Measurements from ENCODE around the gene SLC40A1. TPM values are rescaled to one million over a fixed set of nuclear protein-coding genes. Genes with fewer than 3 reads are reported as not detected.

SLC40A1 gene
- polyA plus RNA-seq, 1 donor from 2014 or later, result 12.6 TPM

DNA sequence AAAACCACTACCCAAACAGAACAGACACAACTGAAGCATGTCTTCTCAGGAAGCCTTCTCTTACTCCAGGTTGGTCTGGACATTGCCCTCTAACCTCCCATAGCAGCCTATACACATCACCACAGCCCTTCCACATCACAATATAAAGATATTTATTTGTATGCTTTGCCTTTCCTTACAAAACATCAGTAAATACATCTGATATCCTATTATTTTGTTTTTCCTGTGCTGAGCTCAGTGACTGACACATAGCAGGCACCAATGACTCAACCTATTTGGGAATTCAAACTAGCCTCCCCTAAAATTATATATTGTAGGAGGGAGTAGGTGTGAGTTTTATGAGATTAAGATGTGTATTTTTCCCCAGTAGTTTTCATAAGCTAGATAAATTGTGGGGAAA, 28.8 kb downstream of the SLC40A1 start:
- Histone ChIP-seq H3K9me3 (ENCODE audit: low read length) (no peaks in the 10 kb centered on the region), H3K4me3 (ENCODE audit: low read length) (no peak overlapping the region), H3K27ac (ENCODE audit: low read length) (no peak overlapping the region), H3K9me2 (ENCODE audit: insufficient read depth, low read length) (no peaks in the 10 kb centered on the region), H3K9ac (ENCODE audit: low read length) (no peak overlapping the region), H3K27me3 (ENCODE audit: insufficient read depth, low read depth, low read length) (no peaks in the 10 kb centered on the region), H3K4me2 (ENCODE audit: low read length) (no peak overlapping the region), H4K20me1 (ENCODE audit: insufficient read depth) (no peaks in the 10 kb centered on the region), H3K36me3 (ENCODE audit: insufficient read depth, low read length) (no peaks in the 10 kb centered on the region), H3K79me2 (replicated peaks; ENCODE audit: insufficient read depth, low read length) (no peaks in the 10 kb centered on the region), H3F3A (ENCODE audit: insufficient read depth, low read length, poor library complexity, severe bottlenecking) (no peaks in the 10 kb centered on the region), H2AFZ (ENCODE audit: low read depth, low read length) (no peak overlapping the region)
- TF ChIP-seq TAF1 (IDR thresholded peaks at IDR 0.05; ENCODE audit: low read depth) (no peak), MXI1 (conservative IDR thresholded peaks at IDR 0.05; ENCODE audit: poor library complexity, severe bottlenecking) (no peak), EZH2 (IDR thresholded peaks at IDR 0.05; ENCODE audit: borderline replicate concordance, insufficient read depth, low read length, poor library complexity, severe bottlenecking) (no peak), EP300 (conservative IDR thresholded peaks at IDR 0.05; ENCODE audit: poor library complexity, severe bottlenecking) (no peak), RAD21 (conservative IDR thresholded peaks at IDR 0.05) (no peak), POLR2AphosphoS5 (IDR thresholded peaks at IDR 0.05) (no peak), SMC3 (conservative IDR thresholded peaks at IDR 0.05; ENCODE audit: poor library complexity) (no peak)
- TF ChIP-seq, protein P1, sequence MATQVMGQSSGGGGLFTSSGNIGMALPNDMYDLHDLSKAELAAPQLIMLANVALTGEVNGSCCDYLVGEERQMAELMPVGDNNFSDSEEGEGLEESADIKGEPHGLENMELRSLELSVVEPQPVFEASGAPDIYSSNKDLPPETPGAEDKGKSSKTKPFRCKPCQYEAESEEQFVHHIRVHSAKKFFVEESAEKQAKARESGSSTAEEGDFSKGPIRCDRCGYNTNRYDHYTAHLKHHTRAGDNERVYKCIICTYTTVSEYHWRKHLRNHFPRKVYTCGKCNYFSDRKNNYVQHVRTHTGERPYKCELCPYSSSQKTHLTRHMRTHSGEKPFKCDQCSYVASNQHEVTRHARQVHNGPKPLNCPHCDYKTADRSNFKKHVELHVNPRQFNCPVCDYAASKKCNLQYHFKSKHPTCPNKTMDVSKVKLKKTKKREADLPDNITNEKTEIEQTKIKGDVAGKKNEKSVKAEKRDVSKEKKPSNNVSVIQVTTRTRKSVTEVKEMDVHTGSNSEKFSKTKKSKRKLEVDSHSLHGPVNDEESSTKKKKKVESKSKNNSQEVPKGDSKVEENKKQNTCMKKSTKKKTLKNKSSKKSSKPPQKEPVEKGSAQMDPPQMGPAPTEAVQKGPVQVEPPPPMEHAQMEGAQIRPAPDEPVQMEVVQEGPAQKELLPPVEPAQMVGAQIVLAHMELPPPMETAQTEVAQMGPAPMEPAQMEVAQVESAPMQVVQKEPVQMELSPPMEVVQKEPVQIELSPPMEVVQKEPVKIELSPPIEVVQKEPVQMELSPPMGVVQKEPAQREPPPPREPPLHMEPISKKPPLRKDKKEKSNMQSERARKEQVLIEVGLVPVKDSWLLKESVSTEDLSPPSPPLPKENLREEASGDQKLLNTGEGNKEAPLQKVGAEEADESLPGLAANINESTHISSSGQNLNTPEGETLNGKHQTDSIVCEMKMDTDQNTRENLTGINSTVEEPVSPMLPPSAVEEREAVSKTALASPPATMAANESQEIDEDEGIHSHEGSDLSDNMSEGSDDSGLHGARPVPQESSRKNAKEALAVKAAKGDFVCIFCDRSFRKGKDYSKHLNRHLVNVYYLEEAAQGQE (IDR thresholded peaks at IDR 0.05; ENCODE audit: borderline replicate concordance), result no peak
- TF ChIP-seq, protein P2, sequence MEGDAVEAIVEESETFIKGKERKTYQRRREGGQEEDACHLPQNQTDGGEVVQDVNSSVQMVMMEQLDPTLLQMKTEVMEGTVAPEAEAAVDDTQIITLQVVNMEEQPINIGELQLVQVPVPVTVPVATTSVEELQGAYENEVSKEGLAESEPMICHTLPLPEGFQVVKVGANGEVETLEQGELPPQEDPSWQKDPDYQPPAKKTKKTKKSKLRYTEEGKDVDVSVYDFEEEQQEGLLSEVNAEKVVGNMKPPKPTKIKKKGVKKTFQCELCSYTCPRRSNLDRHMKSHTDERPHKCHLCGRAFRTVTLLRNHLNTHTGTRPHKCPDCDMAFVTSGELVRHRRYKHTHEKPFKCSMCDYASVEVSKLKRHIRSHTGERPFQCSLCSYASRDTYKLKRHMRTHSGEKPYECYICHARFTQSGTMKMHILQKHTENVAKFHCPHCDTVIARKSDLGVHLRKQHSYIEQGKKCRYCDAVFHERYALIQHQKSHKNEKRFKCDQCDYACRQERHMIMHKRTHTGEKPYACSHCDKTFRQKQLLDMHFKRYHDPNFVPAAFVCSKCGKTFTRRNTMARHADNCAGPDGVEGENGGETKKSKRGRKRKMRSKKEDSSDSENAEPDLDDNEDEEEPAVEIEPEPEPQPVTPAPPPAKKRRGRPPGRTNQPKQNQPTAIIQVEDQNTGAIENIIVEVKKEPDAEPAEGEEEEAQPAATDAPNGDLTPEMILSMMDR (IDR thresholded peaks at IDR 0.05; ENCODE audit: poor library complexity, severe bottlenecking), result no peak

DNA sequence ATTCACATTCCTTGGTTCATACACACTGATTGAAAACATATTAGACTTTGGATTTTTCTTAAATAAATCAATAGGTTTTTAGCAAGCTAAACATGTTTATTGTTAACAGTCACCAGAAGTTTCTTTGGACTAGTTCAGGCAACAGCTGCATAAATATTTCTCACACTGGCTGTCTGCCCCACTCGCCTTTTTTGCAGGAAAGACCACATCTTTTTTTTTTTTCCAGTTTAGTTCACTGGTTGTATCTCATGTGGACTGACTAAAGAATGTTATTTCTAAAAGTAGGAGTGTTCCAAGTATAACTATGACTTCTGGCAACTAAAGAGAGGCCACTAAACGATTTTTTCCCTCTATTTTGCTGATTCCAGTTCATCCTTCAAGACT, 31.1 kb downstream of the SLC40A1 start:
- H3K27ac ChIP-seq (ENCODE audit: low read length), result no peak overlapping the region
- no peaks in the 10 kb centered on the region for H4K20me1 ChIP-seq (ENCODE audit: insufficient read depth)
- no peak overlapping the region for H3K9ac ChIP-seq (ENCODE audit: low read length)
- H3K36me3 ChIP-seq (ENCODE audit: insufficient read depth, low read length), result no peaks in the 10 kb centered on the region
- H3K4me3 ChIP-seq (ENCODE audit: low read length), result no peak overlapping the region
- no peak overlapping the region for H3K4me2 ChIP-seq (ENCODE audit: low read length)
- H3F3A ChIP-seq (ENCODE audit: insufficient read depth, low read length, poor library complexity, severe bottlenecking), result no peaks in the 10 kb centered on the region
- no peaks in the 10 kb centered on the region for H3K9me2 ChIP-seq (ENCODE audit: insufficient read depth, low read length)
- TF ChIP-seq, protein P1 (IDR thresholded peaks at IDR 0.05; ENCODE audit: borderline replicate concordance), result no peak
- TF ChIP-seq MXI1 (conservative IDR thresholded peaks at IDR 0.05; ENCODE audit: poor library complexity, severe bottlenecking) (no peak), RAD21 (conservative IDR thresholded peaks at IDR 0.05) (no peak), TAF1 (IDR thresholded peaks at IDR 0.05; ENCODE audit: low read depth) (no peak)
- TF ChIP-seq, protein P2 (IDR thresholded peaks at IDR 0.05; ENCODE audit: poor library complexity, severe bottlenecking), result no peak
- no peak overlapping the region for H2AFZ ChIP-seq (ENCODE audit: low read depth, low read length)
- no peaks in the 10 kb centered on the region for H3K9me3 ChIP-seq (ENCODE audit: low read length)
- no peaks in the 10 kb centered on the region for H3K79me2 ChIP-seq (replicated peaks; ENCODE audit: insufficient read depth, low read length)
- no peaks in the 10 kb centered on the region for H3K27me3 ChIP-seq (ENCODE audit: insufficient read depth, low read depth, low read length)

All from neural cell (in vitro differentiated cells).